Measurements from ENCODE around the gene TULP4.

The TULP4 gene

GRCh38 chr6:158312165-158312564 lies at the start of gene TULP4:
TULP4 (plus strand) TSS chr6:158312465; CDS start chr6:158314017, 1,552 bp downstream.
- H3K9me3 Mint-ChIP-seq, result peaks cover 0 to 5% of the 10 kb centered on the region in 2 donors
- H3K4me1 Mint-ChIP-seq, result peaks cover 17 to 50% of the 10 kb centered on the region in 2 donors
- ATAC-seq (replicated peaks) (no peak), DNase-seq (no peak)
- H3K27me3 Mint-ChIP-seq, result no peaks in the 10 kb centered on the region
- H3K36me3 Mint-ChIP-seq, result peaks cover 19 to 46% of the 10 kb centered on the region in 2 donors
- H3K4me3 Mint-ChIP-seq, result no peak within 1 kb of the TSS
- H3K27ac Mint-ChIP-seq, result no peak within 1 kb of the TSS

DNA sequence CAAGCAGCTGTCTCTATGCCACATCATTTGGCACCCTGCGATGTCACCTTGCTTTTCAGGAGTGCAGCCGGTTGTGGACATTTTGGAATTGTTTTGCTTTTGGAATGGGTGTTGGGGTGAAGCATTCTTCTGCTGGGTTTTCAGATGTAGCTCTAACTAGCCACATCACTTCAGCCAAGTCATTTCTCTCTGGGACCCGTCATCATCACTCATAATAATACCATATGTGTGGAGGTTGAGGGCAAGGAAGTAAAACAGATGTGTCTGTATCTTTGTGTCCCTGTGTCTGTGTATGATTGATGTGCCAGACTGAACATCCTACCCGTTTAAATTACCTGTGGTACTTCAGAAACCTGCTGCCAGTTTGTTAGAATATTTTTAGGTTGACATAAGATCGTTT lies 49.5 kb upstream of the TULP4 start:
- Mint-ChIP-seq H3K27ac (no peak overlapping the region), H3K9me3 (peaks cover 0 to 3% of the 10 kb centered on the region in 2 donors), H3K36me3 (peaks cover 13 to 26% of the 10 kb centered on the region in 2 donors), H3K4me1 (peaks cover 15 to 40% of the 10 kb centered on the region in 2 donors), H3K27me3 (no peaks in the 10 kb centered on the region), H3K4me3 (no peak overlapping the region)
- DNase-seq (no peak), ATAC-seq (replicated peaks) (peak in 1 of 2 donors; percentile 36)

- H3K4me1 Mint-ChIP-seq, result peaks cover 9 to 32% of the 10 kb centered on the region in 2 donors
- H3K36me3 Mint-ChIP-seq, result peaks cover 11 to 23% of the 10 kb centered on the region in 2 donors
- ATAC-seq (replicated peaks), result no peak
- no peak for DNase-seq
- H3K27ac Mint-ChIP-seq, result no peak overlapping the region
- no peaks in the 10 kb centered on the region for H3K27me3 Mint-ChIP-seq
- H3K4me3 Mint-ChIP-seq, result no peak overlapping the region
- H3K9me3 Mint-ChIP-seq, result peaks cover 0 to 2% of the 10 kb centered on the region in 2 donors
These were observed 48.1 kb upstream of the TULP4 start for GRCh38 chr6:158264180-158264579.

- Mint-ChIP-seq H3K9me3 (no peaks in the 10 kb centered on the region), H3K27ac (no peak overlapping the region), H3K27me3 (no peaks in the 10 kb centered on the region), H3K4me3 (no peak overlapping the region), H3K4me1 (peaks cover 11 to 34% of the 10 kb centered on the region in 2 donors), H3K36me3 (peaks cover 9 to 20% of the 10 kb centered on the region in 2 donors)
- DNase-seq (no peak), ATAC-seq (replicated peaks) (no peak)
These were observed 46.1 kb upstream of the TULP4 start for GRCh38 chr6:158266131-158266530.

DNA sequence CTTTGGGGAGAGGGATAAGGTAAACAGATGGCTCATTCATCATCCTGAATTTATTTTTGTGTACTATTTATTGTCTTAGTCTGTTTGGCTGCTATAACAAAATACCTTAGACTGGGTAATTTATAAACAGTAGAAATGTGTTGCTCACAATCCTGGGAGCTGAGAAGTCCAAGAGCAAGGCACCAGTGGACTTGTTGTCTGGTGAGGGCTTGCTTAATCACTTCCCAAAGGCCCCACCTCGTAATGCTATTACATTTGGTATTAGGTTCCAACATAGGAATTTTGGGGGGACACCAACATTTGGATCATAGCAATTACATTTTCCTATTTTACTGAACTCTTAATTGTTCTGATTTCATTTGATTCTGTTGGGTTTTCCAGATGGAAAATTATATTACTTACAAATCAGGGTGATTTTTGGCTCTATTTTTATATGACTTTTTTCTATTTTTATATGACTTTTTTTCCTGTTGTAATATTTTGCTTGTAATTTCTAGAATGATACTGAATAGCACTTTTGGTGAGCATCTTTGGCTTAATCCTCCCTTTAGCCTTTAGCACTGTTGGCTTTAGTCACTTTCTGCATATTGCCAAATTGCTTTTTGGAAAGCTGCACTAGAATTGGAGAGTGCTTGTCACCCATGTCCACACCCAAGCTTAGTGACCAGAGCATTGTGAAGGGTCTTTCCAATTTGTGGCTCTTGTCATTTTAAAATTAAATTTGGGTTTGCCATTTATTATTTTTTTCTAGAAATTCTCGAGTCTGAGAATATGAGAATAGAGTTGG lies 43.7 kb upstream of the TULP4 start:
- H3K36me3 Mint-ChIP-seq, result peaks cover 12 to 24% of the 10 kb centered on the region in 2 donors
- no peak overlapping the region for H3K27ac Mint-ChIP-seq
- no peaks in the 10 kb centered on the region for H3K9me3 Mint-ChIP-seq
- no peaks in the 10 kb centered on the region for H3K27me3 Mint-ChIP-seq
- ATAC-seq (replicated peaks) (no peak), DNase-seq (no peak)
- no peak overlapping the region for H3K4me3 Mint-ChIP-seq
- H3K4me1 Mint-ChIP-seq, result peaks cover 18 to 43% of the 10 kb centered on the region in 2 donors

DNA sequence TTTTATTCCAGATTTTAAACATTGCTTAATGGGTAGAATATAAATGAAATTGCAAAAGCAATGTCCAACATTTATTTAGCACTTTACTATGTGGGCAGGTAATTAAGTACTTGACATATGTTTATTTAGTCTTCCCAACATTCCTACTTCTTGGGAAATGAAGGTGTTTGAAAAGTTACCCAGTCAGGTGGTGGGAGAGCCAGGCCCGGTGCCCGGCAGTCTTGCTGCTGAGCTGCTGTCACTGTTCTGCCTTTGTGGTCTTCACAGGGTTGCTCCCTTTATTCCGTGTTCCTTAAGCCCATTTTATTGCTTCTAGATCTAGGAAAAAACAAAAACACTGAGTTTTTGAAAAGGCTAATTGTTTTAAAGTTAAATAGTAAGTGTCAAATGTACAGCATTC lies 42.6 kb upstream of the TULP4 start:
- no peak overlapping the region for H3K4me3 Mint-ChIP-seq
- no peak overlapping the region for H3K27ac Mint-ChIP-seq
- H3K9me3 Mint-ChIP-seq, result no peaks in the 10 kb centered on the region
- peaks cover 18 to 36% of the 10 kb centered on the region in 2 donors for H3K4me1 Mint-ChIP-seq
- no peaks in the 10 kb centered on the region for H3K27me3 Mint-ChIP-seq
- DNase-seq (no peak), ATAC-seq (replicated peaks) (no peak)
- H3K36me3 Mint-ChIP-seq, result peaks cover 10 to 26% of the 10 kb centered on the region in 2 donors

DNA sequence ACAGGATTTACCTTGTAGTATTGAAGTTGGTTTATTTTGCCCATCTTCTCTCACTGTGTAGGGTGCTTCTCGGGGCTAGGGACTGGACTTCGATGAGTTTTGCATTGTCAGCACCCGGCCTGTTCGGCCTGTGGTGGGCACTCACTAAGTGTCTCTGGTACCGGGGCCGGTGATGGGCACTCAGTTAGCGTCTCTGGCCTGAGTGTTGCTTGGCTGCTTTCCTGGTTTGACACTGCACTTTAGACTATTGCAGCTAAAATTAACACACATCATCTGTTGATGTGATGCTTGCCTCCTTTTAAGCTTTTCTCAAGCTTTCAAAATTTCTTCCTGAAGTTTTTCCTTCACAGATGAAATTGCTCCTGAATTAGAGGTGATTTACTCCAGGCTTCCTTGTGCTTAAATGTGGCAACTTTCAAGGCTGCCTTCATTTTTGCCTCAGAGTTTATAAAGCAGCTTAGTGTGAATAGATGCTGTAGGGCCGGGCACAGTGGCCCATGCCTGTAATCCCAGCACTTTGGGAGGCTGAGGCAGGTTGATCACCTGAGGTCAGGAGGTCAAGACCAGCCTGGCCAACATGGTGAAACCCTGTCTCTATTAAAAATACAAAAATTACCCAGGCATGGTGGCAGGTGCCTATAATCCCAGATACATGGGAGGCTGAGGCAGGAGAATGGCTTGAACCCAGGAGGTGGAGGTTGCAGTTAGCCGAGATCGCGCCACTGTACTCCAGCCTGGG lies 41.7 kb upstream of the TULP4 start:
- peak overlapping the region in 1 of 2 donors; percentile 39 for H3K4me3 Mint-ChIP-seq
- H3K9me3 Mint-ChIP-seq, result no peaks in the 10 kb centered on the region
- peaks cover 18 to 43% of the 10 kb centered on the region in 2 donors for H3K4me1 Mint-ChIP-seq
- no peaks in the 10 kb centered on the region for H3K27me3 Mint-ChIP-seq
- no peak for ATAC-seq (replicated peaks)
- no peak for DNase-seq
- H3K36me3 Mint-ChIP-seq, result peaks cover 10 to 34% of the 10 kb centered on the region in 2 donors
- H3K27ac Mint-ChIP-seq, result peak overlapping the region; percentile 5

DNA sequence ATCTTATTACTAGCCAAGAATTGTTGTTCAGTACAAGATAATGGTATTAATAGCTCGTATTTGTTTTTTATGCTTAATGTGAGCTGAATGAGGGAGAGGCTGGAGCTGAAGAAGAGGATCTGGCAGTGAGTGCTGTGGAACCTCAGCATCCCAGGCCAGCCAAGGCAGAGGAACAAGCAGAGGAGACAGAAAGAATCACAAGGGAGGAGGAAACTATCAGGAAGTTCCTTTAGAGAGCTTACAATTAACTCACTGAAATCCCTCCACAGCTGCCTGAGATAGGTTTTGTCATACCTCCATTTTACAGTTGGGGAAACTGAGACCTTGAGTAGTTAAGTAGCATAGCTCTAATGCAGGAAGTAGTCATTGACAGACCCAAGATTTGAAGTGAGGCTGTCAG lies 39.9 kb upstream of the TULP4 start:
- peaks cover 15 to 36% of the 10 kb centered on the region in 2 donors for H3K4me1 Mint-ChIP-seq
- peaks cover 12 to 32% of the 10 kb centered on the region in 2 donors for H3K36me3 Mint-ChIP-seq
- no peak overlapping the region for H3K4me3 Mint-ChIP-seq
- H3K27me3 Mint-ChIP-seq, result no peaks in the 10 kb centered on the region
- no peak overlapping the region for H3K27ac Mint-ChIP-seq
- H3K9me3 Mint-ChIP-seq, result no peaks in the 10 kb centered on the region
- DNase-seq (no peak), ATAC-seq (replicated peaks) (no peak)

- Mint-ChIP-seq H3K27me3 (no peaks in the 10 kb centered on the region), H3K4me3 (no peak overlapping the region), H3K27ac (no peak overlapping the region), H3K9me3 (no peaks in the 10 kb centered on the region), H3K36me3 (peaks cover 10 to 27% of the 10 kb centered on the region in 2 donors), H3K4me1 (peaks cover 6 to 12% of the 10 kb centered on the region in 2 donors)
- no peak for DNase-seq
- no peak for ATAC-seq (replicated peaks)
These were observed 34.3 kb upstream of the TULP4 start for GRCh38 chr6:158278004-158278403.

GRCh38 chr6:158279615-158280014 lies 32.6 kb upstream of the TULP4 start:
- Mint-ChIP-seq H3K27me3 (no peaks in the 10 kb centered on the region), H3K27ac (no peak overlapping the region), H3K36me3 (peaks cover 4 to 21% of the 10 kb centered on the region in 2 donors), H3K4me3 (no peak overlapping the region), H3K9me3 (no peaks in the 10 kb centered on the region), H3K4me1 (peaks cover 16 to 22% of the 10 kb centered on the region in 2 donors)
- ATAC-seq (replicated peaks) (no peak), DNase-seq (no peak)

DNA sequence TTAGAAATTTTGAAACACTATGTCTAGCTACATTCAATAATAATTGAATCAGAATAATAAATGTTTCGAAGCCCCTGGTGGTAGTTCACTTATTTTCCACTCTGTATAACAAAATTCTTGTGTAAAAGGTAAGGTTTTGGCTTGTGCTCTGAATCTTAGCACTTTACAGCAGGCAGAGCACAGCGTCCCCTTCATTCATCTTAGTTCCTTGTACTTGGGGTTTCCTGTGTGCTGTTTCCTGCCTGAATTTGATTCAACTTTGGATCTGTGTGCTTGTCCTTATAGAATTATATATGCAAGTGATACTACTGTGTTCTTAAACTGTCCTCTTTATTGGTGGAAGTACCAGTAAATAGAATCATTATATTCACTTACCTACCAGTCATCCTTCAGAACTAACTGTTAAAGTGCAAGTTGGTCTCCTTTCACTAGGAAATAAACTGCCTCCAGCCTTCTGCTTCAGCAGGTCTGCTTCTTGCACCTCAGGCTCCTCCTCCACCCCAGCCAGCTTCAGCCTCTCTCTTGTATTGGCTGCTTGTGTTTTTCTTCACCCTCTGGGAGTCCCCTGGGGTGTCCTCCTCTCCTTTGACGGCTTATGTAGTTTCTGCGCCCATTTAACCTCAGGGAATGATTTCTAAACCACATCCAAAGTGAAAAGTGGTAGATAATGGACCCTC lies 28.8 kb upstream of the TULP4 start:
- Mint-ChIP-seq H3K4me1 (peaks cover 19 to 23% of the 10 kb centered on the region in 2 donors), H3K27ac (no peak overlapping the region), H3K36me3 (peaks cover 6 to 18% of the 10 kb centered on the region in 2 donors), H3K9me3 (no peaks in the 10 kb centered on the region), H3K4me3 (no peak overlapping the region), H3K27me3 (no peaks in the 10 kb centered on the region)
- ATAC-seq (replicated peaks), result peak; percentile 59 to 73
- no peak for DNase-seq

DNA sequence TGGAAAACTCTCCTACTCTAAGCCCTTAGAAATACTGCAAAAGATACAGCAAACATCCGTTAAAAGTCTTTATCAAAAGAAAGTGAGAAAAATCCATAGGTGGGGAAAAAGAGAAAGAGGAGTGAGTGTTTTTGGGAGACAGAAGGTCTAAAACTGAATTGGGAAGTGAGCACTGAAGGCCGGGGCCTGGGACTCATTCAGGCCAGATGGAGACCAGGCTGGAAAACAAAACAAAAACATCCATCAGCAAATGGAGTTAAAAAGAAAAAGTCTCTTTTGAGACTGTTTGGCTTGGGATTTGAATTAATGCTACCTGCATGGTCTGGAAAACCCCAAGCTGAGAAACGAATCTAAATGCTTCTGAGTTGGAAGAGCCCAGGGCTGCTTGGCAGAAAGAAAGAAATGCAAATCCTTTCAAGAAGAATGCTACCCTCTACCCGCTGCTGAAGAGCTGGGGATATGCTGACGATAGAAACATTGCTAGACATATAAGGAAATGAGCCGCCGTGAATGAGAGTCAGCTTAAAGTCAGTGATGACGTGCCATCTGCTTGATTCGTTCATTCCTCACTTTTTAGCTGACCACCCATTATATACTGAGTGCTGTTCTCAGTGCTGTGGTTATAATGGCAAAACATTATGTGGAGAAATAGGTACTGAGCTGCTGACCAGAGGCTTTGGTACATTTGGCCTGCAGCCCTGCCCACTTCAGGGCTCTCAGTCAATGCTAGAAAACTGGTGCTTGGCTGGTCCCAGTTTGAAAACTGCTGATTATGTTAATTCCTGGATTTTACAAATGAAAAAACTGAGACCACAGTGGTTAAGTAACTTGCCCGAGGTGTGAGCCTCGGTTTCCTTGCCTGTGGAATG lies 28.0 kb upstream of the TULP4 start:
- DNase-seq (no peak), ATAC-seq (replicated peaks) (no peak)
- Mint-ChIP-seq H3K4me1 (peaks cover 19 to 23% of the 10 kb centered on the region in 2 donors), H3K4me3 (no peak overlapping the region), H3K27ac (no peak overlapping the region), H3K36me3 (peaks cover 6 to 18% of the 10 kb centered on the region in 2 donors), H3K9me3 (no peaks in the 10 kb centered on the region), H3K27me3 (no peaks in the 10 kb centered on the region)

- Mint-ChIP-seq H3K9me3 (no peaks in the 10 kb centered on the region), H3K36me3 (peaks cover 6 to 18% of the 10 kb centered on the region in 2 donors), H3K4me1 (peaks cover 22 to 30% of the 10 kb centered on the region in 2 donors), H3K27ac (no peak overlapping the region), H3K27me3 (no peaks in the 10 kb centered on the region), H3K4me3 (no peak overlapping the region)
- DNase-seq (no peak), ATAC-seq (replicated peaks) (no peak)
These were observed 27.2 kb upstream of the TULP4 start for GRCh38 chr6:158284876-158285655.

All from stimulated activated naive B cell treated with anti-CD40 and anti-IgM and Interleukin-4, amounts not matched to agents 10 μg/mL and 1 μg/mL and 100 μg/mL, for 72 hours (primary cell).